ENCODE measurements around the gene ALDH16A1. TPM values are rescaled to one million over a fixed set of nuclear protein-coding genes. Genes with fewer than 3 reads are reported as not detected.

The ALDH16A1 gene
- total and polyA plus RNA-seq, 2 of the 4 experiments (the other 2 are of a cell fraction), result 10.4 to 12.9 TPM

- Histone ChIP-seq H4K8ac (ENCODE audit: low read depth in 2 of 2, low read length in 2 of 2) (no peak overlapping the region), H3K4ac (ENCODE audit: low read depth, low read length) (no peak overlapping the region), H3K14ac (replicated peaks; ENCODE audit: low read depth, low read length) (no peak overlapping the region), H4K20me1 (ENCODE audit: insufficient read depth, low read length) (peaks cover 29% of the 10 kb centered on the region), H2AK5ac (ENCODE audit: low read depth, low read length) (no peak overlapping the region), H3K56ac (ENCODE audit: extremely low read depth, insufficient read depth, low read length) (no peak overlapping the region), H2BK20ac (ENCODE audit: low read depth, low read length) (no peak overlapping the region), H2AFZ (replicated peaks; ENCODE audit: low read length, poor library complexity) (peak overlapping the region; percentile 27), H3K23ac (ENCODE audit: low read depth, low read length) (0 out of 2 replicates have a peak overlapping the region, but pooled peaks have one; percentile 24), H3K27ac (ENCODE audit: insufficient read depth, low read length) (no peak overlapping the region), H3K18ac (ENCODE audit: low read depth, low read length) (no peak overlapping the region), H3K9me3 (ENCODE audit: control insufficient read depth, insufficient read depth, low read length) (no peaks in the 10 kb centered on the region), H3K36me3 (ENCODE audit: control insufficient read depth, insufficient read depth, low read length) (peaks cover 32% of the 10 kb centered on the region), H3K9ac (ENCODE audit: low read depth, low read length) (no peak overlapping the region), H2BK15ac (ENCODE audit: low read depth, low read length) (no peak overlapping the region), H4K5ac (ENCODE audit: low read depth, low read length) (no peak overlapping the region), H3K4me2 (ENCODE audit: low read depth, low read length) (no peak overlapping the region), H3K9me1 (ENCODE audit: insufficient read depth, low read length) (no peaks in the 10 kb centered on the region), H2BK120ac (ENCODE audit: low read depth, low read length) (no peak overlapping the region), H3K79me1 (ENCODE audit: low read depth in 1 of 2, low read length in 2 of 2) (peaks cover 21 to 38% of the 10 kb centered on the region in 2 experiments), H3K27me3 (ENCODE audit: control insufficient read depth, insufficient read depth, low read length) (no peaks in the 10 kb centered on the region), H2BK5ac (ENCODE audit: low read depth, low read length, poor library complexity, severe bottlenecking) (no peak overlapping the region), H4K91ac (ENCODE audit: insufficient read depth, low read depth, low read length) (no peak overlapping the region), H2AK9ac (replicated peaks; ENCODE audit: low read depth, low read length, poor library complexity) (no peak overlapping the region), H3K4me3 (ENCODE audit: insufficient read depth, low read depth, low read length) (no peak overlapping the region), H3K4me1 (ENCODE audit: control insufficient read depth, insufficient read depth, low read length) (peaks cover 10% of the 10 kb centered on the region)
- dilution Hi-C loops (cut with HindIII; ENCODE audit: low sequenced_read_pairs, unreplicated experiment) (no loop called here), intact Hi-C loops (cut with micrococcal nuclease) (no loop called here), in situ Hi-C loops (cut with MboI; ENCODE audit: low sequenced_read_pairs) (loop anchor here (10.0 kb wide), 1 partner anchor 166 kb away; the partner anchor contains the start of genes BCL2L12 and IRF3)
- WGBS, 2 experiments (ENCODE audit: extremely low coverage in 2 of 2, insufficient read length in 1 of 2), result 92% methylated on average over 13 of the region's 19 CpGs; no CpG with 5 or more reads in 1 of the 2 experiments
- no TSS peak for BruUV-seq (replicated peaks)
- ATAC-seq (ENCODE audit: low read depth) (no peak), DNase-seq (no peak)
- CTCF ChIA-PET, result no interaction called here
- TF ChIP-seq BHLHE40 (IDR thresholded peaks at IDR 0.05; ENCODE audit: low read depth, low read length) (no peak), FOS (IDR thresholded peaks at IDR 0.05; ENCODE audit: low read depth, low read length) (no peak), NFE2L2 (IDR thresholded peaks at IDR 0.05; ENCODE audit: low read depth, low read length) (no peak), RFX5 (IDR thresholded peaks at IDR 0.05; ENCODE audit: low read depth, low read length) (no peak), RAD21 (IDR thresholded peaks at IDR 0.05; ENCODE audit: low read length) (no peak), MAZ (IDR thresholded peaks at IDR 0.05; ENCODE audit: borderline replicate concordance, low read depth, low read length) (no peak), USF2 (IDR thresholded peaks at IDR 0.05; ENCODE audit: low read depth, low read length) (no peak), CTCF (conservative IDR thresholded peaks at IDR 0.05; ENCODE audit: low read depth, low read length) (no peak), RCOR1 (IDR thresholded peaks at IDR 0.05; ENCODE audit: insufficient replicate concordance, low read length) (no peak)
- POLR2A ChIA-PET (ENCODE audit: unreplicated experiment), result no interaction called here
Observed at GRCh38 chr19:49499030-49499670, 46.1 kb downstream of the ALDH16A1 start.

Data from IMR-90 (cell line).